Skeletal muscle cell (primary cell): ENCODE results near the gene NUDT21.

Experiments used
- DNase-seq: peaks from one replicate; pipeline ENCODE4 v3.0.0-alpha.2; 2010; ENCODE audit warnings: low read depth
- H3K4me3 ChIP-seq: 2 replicates; pipeline ENCODE4 v1.5.1; 2011; ENCODE audit warnings: low read depth, mild to moderate bottlenecking, control low read depth, low read length, moderate library complexity

The NUDT21 gene

GRCh38 chr16:56466344-56466743 lies 15.2 kb upstream of the NUDT21 start:
- no peak overlapping the region for H3K4me3 ChIP-seq
- no peak for DNase-seq

- no peak for DNase-seq
- no peak overlapping the region for H3K4me3 ChIP-seq
These were observed 12.0 kb upstream of the NUDT21 start for GRCh38 chr16:56463153-56463552.

GRCh38 chr16:56462064-56462796 lies 11.1 kb upstream of the NUDT21 start:
- DNase-seq = no peak
- no peak overlapping the region for H3K4me3 ChIP-seq

- no peak overlapping the region for H3K4me3 ChIP-seq
- DNase-seq = no peak
These were observed 9.0 kb upstream of the NUDT21 start for GRCh38 chr16:56460101-56460500.

- DNase-seq = no peak
These were observed 6.9 kb upstream of the NUDT21 start for GRCh38 chr16:56457927-56458470.

GRCh38 chr16:56451753-56452689 lies 889 bp upstream of the NUDT21 start:
- DNase-seq = peak; percentile 2
- peak overlapping the region; percentile 86 for H3K4me3 ChIP-seq

More at GRCh38 chr16:56457927-56458470, 6.9 kb upstream of the NUDT21 start:
- no peak overlapping the region for H3K4me3 ChIP-seq

- peak overlapping the region; percentile 86 for H3K4me3 ChIP-seq
- no peak for DNase-seq
These were observed 702 bp downstream of the NUDT21 start for GRCh38 chr16:56450275-56450985.

- no peak overlapping the region for H3K4me3 ChIP-seq
- no peak for DNase-seq
These were observed 3.1 kb downstream of the NUDT21 start for GRCh38 chr16:56448005-56448404.

GRCh38 chr16:56447286-56447685 lies 3.8 kb downstream of the NUDT21 start:
- no peak for DNase-seq
- no peak overlapping the region for H3K4me3 ChIP-seq

- DNase-seq = no peak
- H3K4me3 ChIP-seq = no peak overlapping the region
These were observed 13.1 kb downstream of the NUDT21 start for GRCh38 chr16:56438038-56438437.

- DNase-seq = no peak
- H3K4me3 ChIP-seq = no peak overlapping the region
These were observed 14.9 kb downstream of the NUDT21 start for GRCh38 chr16:56436258-56436657.

GRCh38 chr16:56428091-56428490 lies 23.0 kb downstream of the NUDT21 start:
- DNase-seq = no peak
- no peak overlapping the region for H3K4me3 ChIP-seq

- H3K4me3 ChIP-seq = no peak overlapping the region
- DNase-seq = no peak
These were observed 24.5 kb downstream of the NUDT21 start for GRCh38 chr16:56426585-56426984.

GRCh38 chr16:56425439-56425832 lies 25.7 kb downstream of the NUDT21 start, which contains the start of gene AMFR:
AMFR (minus strand) TSS chr16:56425545; CDS start chr16:56425327, 218 bp downstream.
- peak within 1 kb of the TSS; percentile 67 for H3K4me3 ChIP-seq
- DNase-seq = peak; percentile 38

- no peak for DNase-seq
These were observed 26.2 kb downstream of the NUDT21 start for GRCh38 chr16:56424791-56425438.

GRCh38 chr16:56424404-56424764 lies 26.7 kb downstream of the NUDT21 start:
- H3K4me3 ChIP-seq = peak overlapping the region; percentile 67
- DNase-seq = no peak

More at GRCh38 chr16:56424791-56425438, 26.2 kb downstream of the NUDT21 start:
- H3K4me3 ChIP-seq = peak overlapping the region; percentile 67

- no peak for DNase-seq
- H3K4me3 ChIP-seq = peak overlapping the region; percentile 67
These were observed 27.3 kb downstream of the NUDT21 start for GRCh38 chr16:56423584-56424403.

GRCh38 chr16:56422896-56423441 lies 28.2 kb downstream of the NUDT21 start:
- H3K4me3 ChIP-seq = no peak overlapping the region
- DNase-seq = no peak
